Upper lobe of right lung (tissue), 1 donor: ENCODE data around the gene RAMP1. TPM values are rescaled to one million over a fixed set of nuclear protein-coding genes. Genes with fewer than 3 reads are reported as not detected.
A peak's percentile ranks its signal among the peaks of the same experiment; 100 is the strongest.
"Not testable (repeated sequence)": the region's sequence is repeated elsewhere in the genome, so short reads cannot be mapped to it uniquely, and the experiment has no call there.

Source experiments
- ATAC-seq: fragments of 200-7000 bp; cut with Tn5 transposase; one replicate; pipeline ENCODE4 v1.9.1; 2020; ENCODE audit warnings: mild to moderate bottlenecking, moderate library complexity
- DNase-seq: peaks from one replicate; pipeline ENCODE4 v3.0.0-alpha.2; 2020
- H3K27ac ChIP-seq: fragments of 200-600 bp; one replicate; pipeline ENCODE4 v1.8.0; 2022
- H3K27me3 ChIP-seq: fragments of 200-600 bp; one replicate; pipeline ENCODE4 v1.8.0; 2022; ENCODE audit warnings: mild to moderate bottlenecking
- H3K36me3 ChIP-seq: fragments of 200-600 bp; one replicate; pipeline ENCODE4 v1.8.0; 2022
- H3K4me1 ChIP-seq: fragments of 200-600 bp; one replicate; pipeline ENCODE4 v1.8.0; 2022
- H3K4me3 ChIP-seq: fragments of 200-600 bp; one replicate; pipeline ENCODE4 v1.8.0; 2022; ENCODE audit warnings: mild to moderate bottlenecking
- H3K9me3 ChIP-seq: fragments of 200-600 bp; one replicate; pipeline ENCODE4 v1.8.0; 2022
- intact Hi-C: fragments of 100-400 bp; cut with DNase I; formaldehyde crosslinking; loops from one replicate; pipeline ENCODE4 v1.11.0; 2022
- total RNA-seq: library from RNA; stranded (reverse); fragmentation: NEBNext Ultra II Directional; extraction: Animal tissue kit (Norgen Biotek cat#: 25700); gene quantifications from one replicate; pipeline ENCODE4 v1.2.1, GENCODE V29; 2021
- TF ChIP-seq, protein P1 (sequence below): fragments of 200-600 bp; IDR thresholded peaks from one replicate; pipeline ENCODE4 v1.8.0; 2022; ENCODE audit warnings: antibody characterized with exemption
- donor health status: DM: no; HTN: yes; CAD: no; lungs with severe emphysema.

The RAMP1 gene
- total RNA-seq, 1 donor from 2014 or later = 11.1 TPM

DNA sequence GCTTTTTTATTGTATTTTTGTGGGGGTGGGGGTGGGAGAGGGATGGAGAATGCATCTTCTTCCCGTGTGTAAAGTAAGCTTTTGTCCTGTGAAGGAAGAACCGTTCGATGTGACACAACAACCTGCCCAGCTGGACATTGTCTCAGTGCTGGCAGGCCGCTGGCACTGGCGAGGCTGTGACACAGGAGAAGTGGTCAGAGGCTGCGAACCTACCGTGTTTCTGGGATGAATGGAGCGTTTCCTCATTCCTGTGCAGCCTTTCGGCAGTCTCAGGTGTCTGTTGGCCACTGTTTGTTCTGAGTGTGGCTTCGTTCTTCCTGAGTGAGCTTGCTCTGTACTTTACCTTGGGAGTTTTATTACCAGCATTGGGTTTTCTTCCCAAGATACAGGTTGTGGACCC, 8.0 kb downstream of the RAMP1 start:
- Histone ChIP-seq H3K36me3 (no peaks in the 10 kb centered on the region), H3K4me3 (no peak overlapping the region), H3K4me1 (no peaks in the 10 kb centered on the region), H3K9me3 (no peaks in the 10 kb centered on the region), H3K27me3 (peaks cover 11% of the 10 kb centered on the region), H3K27ac (no peak overlapping the region)
- TF ChIP-seq, protein P1, sequence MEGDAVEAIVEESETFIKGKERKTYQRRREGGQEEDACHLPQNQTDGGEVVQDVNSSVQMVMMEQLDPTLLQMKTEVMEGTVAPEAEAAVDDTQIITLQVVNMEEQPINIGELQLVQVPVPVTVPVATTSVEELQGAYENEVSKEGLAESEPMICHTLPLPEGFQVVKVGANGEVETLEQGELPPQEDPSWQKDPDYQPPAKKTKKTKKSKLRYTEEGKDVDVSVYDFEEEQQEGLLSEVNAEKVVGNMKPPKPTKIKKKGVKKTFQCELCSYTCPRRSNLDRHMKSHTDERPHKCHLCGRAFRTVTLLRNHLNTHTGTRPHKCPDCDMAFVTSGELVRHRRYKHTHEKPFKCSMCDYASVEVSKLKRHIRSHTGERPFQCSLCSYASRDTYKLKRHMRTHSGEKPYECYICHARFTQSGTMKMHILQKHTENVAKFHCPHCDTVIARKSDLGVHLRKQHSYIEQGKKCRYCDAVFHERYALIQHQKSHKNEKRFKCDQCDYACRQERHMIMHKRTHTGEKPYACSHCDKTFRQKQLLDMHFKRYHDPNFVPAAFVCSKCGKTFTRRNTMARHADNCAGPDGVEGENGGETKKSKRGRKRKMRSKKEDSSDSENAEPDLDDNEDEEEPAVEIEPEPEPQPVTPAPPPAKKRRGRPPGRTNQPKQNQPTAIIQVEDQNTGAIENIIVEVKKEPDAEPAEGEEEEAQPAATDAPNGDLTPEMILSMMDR = no peak
- ATAC-seq (no peak), DNase-seq (peak; percentile 45)
- intact Hi-C loops = no loop called here

- H3K4me1 ChIP-seq, intact Hi-C loops, H3K4me3 ChIP-seq, H3K36me3 ChIP-seq, DNase-seq, H3K27me3 ChIP-seq, H3K9me3 ChIP-seq, H3K27ac ChIP-seq, ATAC-seq: not testable (repeated sequence)
These were observed 8.7 kb downstream of the RAMP1 start for GRCh38 chr2:237868074-237868473.

- H3K36me3 ChIP-seq = no peaks in the 10 kb centered on the region
- no peaks in the 10 kb centered on the region for H3K27me3 ChIP-seq
- DNase-seq (no peak), ATAC-seq (no peak)
- no peak overlapping the region for H3K4me3 ChIP-seq
- H3K27ac ChIP-seq = no peak overlapping the region
- no peaks in the 10 kb centered on the region for H3K4me1 ChIP-seq
- H3K9me3 ChIP-seq = no peaks in the 10 kb centered on the region
- TF ChIP-seq, protein P1 = no peak
- intact Hi-C loops = no loop called here
These were observed 9.4 kb downstream of the RAMP1 start for GRCh38 chr2:237868631-237869342.

GRCh38 chr2:237869343-237870102, 10.1 kb downstream of the RAMP1 start:
- Histone ChIP-seq H3K36me3 (no peaks in the 10 kb centered on the region), H3K27ac (no peak overlapping the region), H3K4me1 (no peaks in the 10 kb centered on the region), H3K4me3 (no peak overlapping the region), H3K9me3 (no peaks in the 10 kb centered on the region), H3K27me3 (no peaks in the 10 kb centered on the region)
- ATAC-seq (no peak), DNase-seq (peak; percentile 49)
- TF ChIP-seq, protein P1 = no peak
- intact Hi-C loops = no loop called here

GRCh38 chr2:237870126-237870525, 10.7 kb downstream of the RAMP1 start:
- no peak overlapping the region for H3K4me3 ChIP-seq
- DNase-seq (peak; percentile 41), ATAC-seq (no peak)
- no peaks in the 10 kb centered on the region for H3K9me3 ChIP-seq
- no peaks in the 10 kb centered on the region for H3K36me3 ChIP-seq
- TF ChIP-seq, protein P1 = no peak
- no peaks in the 10 kb centered on the region for H3K27me3 ChIP-seq
- intact Hi-C loops = no loop called here
- no peaks in the 10 kb centered on the region for H3K4me1 ChIP-seq
- H3K27ac ChIP-seq = no peak overlapping the region
